Activated CD4-positive, alpha-beta T cell treated with anti-CD3 and anti-CD28 coated beads, Interleukin-2, amount 10 ng/mL, durations not matched to agents 7 days and 5 days (primary cell): Measurements from ENCODE around the gene OR4S1. TPM values are rescaled to one million over a fixed set of nuclear protein-coding genes. Genes with fewer than 3 reads are reported as not detected.

Experiments used
- CTCF ChIA-PET: fragments of 350-600 bp; sonication (Branson Sonifier 250); formaldehyde crosslinking; loops from one replicate; lab custom pipeline; 2021; ENCODE audit warnings: antibody characterized with exemption; lab: Charles Lee
- POLR2A ChIA-PET: fragments of 350-600 bp; sonication (Branson Sonifier 250); formaldehyde crosslinking; loops from one replicate; lab custom pipeline; 2021; ENCODE audit warnings: antibody characterized with exemption; lab: Charles Lee
- DNase-seq: peaks from one replicate; pipeline ENCODE4 v3.0.0-alpha.2; 2020
- H3K27ac Mint-ChIP-seq: one replicate; pipeline ENCODE4 v1.8.0; 2021; ENCODE audit warnings: mild to moderate bottlenecking, moderate library complexity, mixed read lengths
- H3K27me3 Mint-ChIP-seq: one replicate; pipeline ENCODE4 v1.8.0; 2021; ENCODE audit warnings: mixed read lengths
- H3K36me3 Mint-ChIP-seq: one replicate; pipeline ENCODE4 v1.8.0; 2021; ENCODE audit warnings: low read depth, mixed read lengths
- H3K4me1 Mint-ChIP-seq: one replicate; pipeline ENCODE4 v1.8.0; 2021; ENCODE audit warnings: mixed read lengths
- H3K4me3 Mint-ChIP-seq: one replicate; pipeline ENCODE4 v1.8.0; 2021; ENCODE audit warnings: mild to moderate bottlenecking, moderate library complexity, mixed read lengths
- H3K9me3 Mint-ChIP-seq: one replicate; pipeline ENCODE4 v1.8.0; 2021; ENCODE audit warnings: mixed read lengths
- total RNA-seq, 2 experiments: library from RNA; stranded (reverse); gene quantifications; one replicate each; pipeline ENCODE4 v1.2.3, GENCODE V29; 2021

Gene OR4S1
- total RNA-seq, 2 experiments from 2014 or later = not detected

DNA sequence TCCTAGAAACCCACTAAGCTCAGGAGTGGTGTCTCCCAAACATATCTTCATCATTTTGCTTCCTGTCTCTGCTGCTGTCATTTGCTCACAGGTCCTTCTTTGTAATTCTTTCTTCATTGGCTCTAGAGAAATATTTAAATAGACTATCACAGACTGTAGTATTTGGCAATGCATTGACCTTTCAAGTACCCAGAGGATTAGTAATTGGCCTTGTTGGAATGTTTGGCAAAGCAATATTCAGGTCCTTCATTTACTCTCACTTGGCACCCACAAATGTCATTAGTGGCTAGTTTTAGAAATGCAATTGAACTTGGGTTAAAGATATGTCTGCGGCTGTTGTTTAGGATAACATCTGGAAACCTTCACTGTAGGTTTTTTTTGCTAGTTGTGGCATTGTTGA is 48.7 kb downstream of the OR4S1 start:
- H3K4me1 Mint-ChIP-seq = no peaks in the 10 kb centered on the region
- peaks cover 7% of the 10 kb centered on the region for H3K9me3 Mint-ChIP-seq
- no peaks in the 10 kb centered on the region for H3K36me3 Mint-ChIP-seq
- DNase-seq = no peak
- POLR2A ChIA-PET = no interaction called here
- no peak overlapping the region for H3K4me3 Mint-ChIP-seq
- CTCF ChIA-PET = no interaction called here
- H3K27ac Mint-ChIP-seq = no peak overlapping the region
- no peaks in the 10 kb centered on the region for H3K27me3 Mint-ChIP-seq

Other genes with a start within 250 kb of the OR4S1 start
- not detected for gene OR4B1, start 89.4 kb upstream of the OR4S1 start, total RNA-seq
- not detected for gene OR4X2, start 61.1 kb upstream of the OR4S1 start, total RNA-seq
- gene OR4X1, start 42.4 kb upstream of the OR4S1 start, total RNA-seq = not detected
- not detected for gene OR4C3, start 18.7 kb downstream of the OR4S1 start, total RNA-seq
- gene OR4C5, start 60.2 kb downstream of the OR4S1 start, total RNA-seq = not detected
- gene OR4A47, start 182.6 kb downstream of the OR4S1 start, total RNA-seq = not detected